ENCODE results near the gene SRRM5. TPM values are rescaled to one million over a fixed set of nuclear protein-coding genes. Genes with fewer than 3 reads are reported as not detected.

SRRM5 gene
- total and polyA plus RNA-seq, 4 donors: 0.22 to 0.49 (median 0.31) TPM; not detected in 1

GRCh38 chr19:43622956-43623355 is 11.1 kb downstream of the SRRM5 start:
- DNase-seq: no peak
- no peak for TF ChIP-seq CTCF (IDR thresholded peaks at IDR 0.05; ENCODE audit: control extremely low read depth, extremely low read depth)
- Histone ChIP-seq H3K27ac (ENCODE audit: low read depth in 1 of 2, low read length in 1 of 2) (no peak overlapping the region), H3K27me3 (ENCODE audit: control insufficient read depth in 3 of 3, insufficient read depth in 3 of 3, low read length in 2 of 3) (no peaks in the 10 kb centered on the region), H3K4me3 (no peak overlapping the region), H3K9me3 (ENCODE audit: control insufficient read depth in 4 of 4, insufficient read depth in 3 of 4, low read length in 3 of 4) (peaks cover 0 to 1% (median 0%) of the 10 kb centered on the region in 4 donors), H3K36me3 (ENCODE audit: control insufficient read depth in 4 of 4, insufficient read depth in 4 of 4, low read length in 4 of 4) (no peaks in the 10 kb centered on the region), H3K4me1 (ENCODE audit: control insufficient read depth in 5 of 5, insufficient read depth in 5 of 5, low read length in 5 of 5) (peaks cover 0 to 15% (median 6%) of the 10 kb centered on the region in 5 donors), H3K9ac (ENCODE audit: insufficient read depth in 1 of 2, low read length in 2 of 2) (no peak overlapping the region)
- no peak for ATAC-seq (ENCODE audit: insufficient read depth, low FRiP score)
- WGBS, 2 donors: 94 to 100% methylated on average over 1 of the region's 1 CpG

GRCh38 chr19:43623889-43624670 is 12.2 kb downstream of the SRRM5 start:
- DNase-seq (no peak), ATAC-seq (ENCODE audit: insufficient read depth, low FRiP score) (no peak)
- no peak overlapping the region for H3K4me3 ChIP-seq
- no peak for TF ChIP-seq CTCF (IDR thresholded peaks at IDR 0.05; ENCODE audit: control extremely low read depth, extremely low read depth)
- peaks cover 0 to 7% (median 0%) of the 10 kb centered on the region in 5 donors for H3K4me1 ChIP-seq (ENCODE audit: control insufficient read depth in 5 of 5, insufficient read depth in 5 of 5, low read length in 5 of 5)
- no peak overlapping the region for H3K27ac ChIP-seq (ENCODE audit: low read depth in 1 of 2, low read length in 1 of 2)
- peaks cover 0 to under 1% (median 0%) of the 10 kb centered on the region in 4 donors for H3K9me3 ChIP-seq (ENCODE audit: control insufficient read depth in 4 of 4, insufficient read depth in 3 of 4, low read length in 3 of 4)
- H3K27me3 ChIP-seq (ENCODE audit: control insufficient read depth in 3 of 3, insufficient read depth in 3 of 3, low read length in 2 of 3): no peaks in the 10 kb centered on the region
- no peak overlapping the region for H3K9ac ChIP-seq (ENCODE audit: insufficient read depth in 1 of 2, low read length in 2 of 2)
- 85 to 94% methylated on average over 35 of the region's 35 CpGs for WGBS, 2 donors
- H3K36me3 ChIP-seq (ENCODE audit: control insufficient read depth in 4 of 4, insufficient read depth in 4 of 4, low read length in 4 of 4): no peaks in the 10 kb centered on the region

- ATAC-seq (ENCODE audit: insufficient read depth, low FRiP score): no peak
- H3K27me3 ChIP-seq (ENCODE audit: control insufficient read depth in 3 of 3, insufficient read depth in 3 of 3, low read length in 2 of 3): no peaks in the 10 kb centered on the region
- no peaks in the 10 kb centered on the region for H3K9me3 ChIP-seq (ENCODE audit: control insufficient read depth in 4 of 4, insufficient read depth in 3 of 4, low read length in 3 of 4)
- no peak overlapping the region for H3K4me3 ChIP-seq
- WGBS, 2 donors: 22 to 49% methylated on average over 30 of the region's 30 CpGs
- peak in 1 of 3 donors; percentile 41 for DNase-seq
- H3K36me3 ChIP-seq (ENCODE audit: control insufficient read depth in 4 of 4, insufficient read depth in 4 of 4, low read length in 4 of 4): no peaks in the 10 kb centered on the region
- no peak overlapping the region for H3K27ac ChIP-seq (ENCODE audit: low read depth in 1 of 2, low read length in 1 of 2)
- no peak for TF ChIP-seq CTCF (IDR thresholded peaks at IDR 0.05; ENCODE audit: control extremely low read depth, extremely low read depth)
- H3K9ac ChIP-seq (ENCODE audit: insufficient read depth in 1 of 2, low read length in 2 of 2): no peak overlapping the region
- H3K4me1 ChIP-seq (ENCODE audit: control insufficient read depth in 5 of 5, insufficient read depth in 5 of 5, low read length in 5 of 5): peaks cover 0 to 6% (median 0%) of the 10 kb centered on the region in 5 donors
Measured at GRCh38 chr19:43624933-43625332, 13.0 kb downstream of the SRRM5 start.

All from lung (tissue), 12 donors.